ENCODE results near the gene FGF11.

The FGF11 gene

GRCh38 chr17:7407082-7407481 lies 32.2 kb upstream of the FGF11 start:
- TF ChIP-seq HDGF (IDR thresholded peaks at IDR 0.05; ENCODE audit: borderline replicate concordance) (no peak), PKNOX1 (IDR thresholded peaks at IDR 0.05) (no peak), LEF1 (IDR thresholded peaks at IDR 0.05; ENCODE audit: borderline replicate concordance) (no peak), CTBP1 (IDR thresholded peaks at IDR 0.05; ENCODE audit: borderline replicate concordance) (no peak), FOXM1 (IDR thresholded peaks at IDR 0.05; ENCODE audit: borderline replicate concordance) (no peak), ARNT (IDR thresholded peaks at IDR 0.05) (no peak), BHLHE40 (IDR thresholded peaks at IDR 0.05; ENCODE audit: borderline replicate concordance) (no peak), ELF4 (IDR thresholded peaks at IDR 0.05) (no peak), NFRKB (IDR thresholded peaks at IDR 0.05) (no peak), SP1 (IDR thresholded peaks at IDR 0.05) (no peak), FOXK2 (IDR thresholded peaks at IDR 0.05) (no peak), FOXA1 (IDR thresholded peaks at IDR 0.05) (no peak), ZNF384 (IDR thresholded peaks at IDR 0.05) (no peak), SUZ12 (IDR thresholded peaks at IDR 0.05) (no peak), L3MBTL2 (conservative IDR thresholded peaks at IDR 0.05) (no peak)
- DNase-seq (ENCODE audit: extremely low spot score): no peak
- ChIA-PET CTCF (interaction anchor here (1.2 kb wide), 1 partner anchor 52 kb away, joined by 3 read pairs; the partner anchor contains the start of gene TMEM95), POLR2A (interaction anchor here (1.1 to 2.7 kb wide), 5 partner anchors 13 to 78 kb away, joined by 3 to 9 read pairs (median 4); partner anchors contain the start of genes CHRNB1, NEURL4, PLSCR3 and TMEM102)

- DNase-seq (ENCODE audit: extremely low spot score): no peak
- no peak for TF ChIP-seq CTBP1 (IDR thresholded peaks at IDR 0.05; ENCODE audit: borderline replicate concordance)
- no peak for TF ChIP-seq NFRKB (IDR thresholded peaks at IDR 0.05)
- no peak for TF ChIP-seq HDGF (IDR thresholded peaks at IDR 0.05; ENCODE audit: borderline replicate concordance)
- TF ChIP-seq FOXA1 (IDR thresholded peaks at IDR 0.05): no peak
- TF ChIP-seq SP1 (IDR thresholded peaks at IDR 0.05): no peak
- no peak for TF ChIP-seq SUZ12 (IDR thresholded peaks at IDR 0.05)
- no peak for TF ChIP-seq FOXM1 (IDR thresholded peaks at IDR 0.05; ENCODE audit: borderline replicate concordance)
- no peak for TF ChIP-seq ZNF384 (IDR thresholded peaks at IDR 0.05)
- TF ChIP-seq TARDBP (IDR thresholded peaks at IDR 0.05): no peak
- TF ChIP-seq FOXK2 (IDR thresholded peaks at IDR 0.05): no peak
- CTCF ChIA-PET: no interaction called here
- POLR2A ChIA-PET: interaction anchor here (1.1 to 2.7 kb wide), 5 partner anchors 13 to 78 kb away, joined by 3 to 9 read pairs (median 4); partner anchors contain the start of genes CHRNB1, NEURL4, PLSCR3 and TMEM102
These were observed 31.6 kb upstream of the FGF11 start, which contains the start of gene NLGN2 for GRCh38 chr17:7407485-7408251. TSS of gene NLGN2 (plus strand) at chr17:7407845. CDS start at chr17:7408256, 411 bp downstream.

- DNase-seq (ENCODE audit: extremely low spot score): no peak
- CTCF ChIA-PET: no interaction called here
- POLR2A ChIA-PET: interaction anchor here (1.1 to 1.5 kb wide), 3 partner anchors 9 to 79 kb away, joined by 3 to 4 read pairs (median 4); partner anchors contain the start of genes NEURL4 and TMEM102
- TF ChIP-seq FOXK2 (IDR thresholded peaks at IDR 0.05): no peak
- no peak for TF ChIP-seq FOXM1 (IDR thresholded peaks at IDR 0.05; ENCODE audit: borderline replicate concordance)
- no peak for TF ChIP-seq SP1 (IDR thresholded peaks at IDR 0.05)
These were observed 31.0 kb upstream of the FGF11 start for GRCh38 chr17:7408252-7408727.

GRCh38 chr17:7408863-7409262 lies 30.4 kb upstream of the FGF11 start:
- TF ChIP-seq PKNOX1 (IDR thresholded peaks at IDR 0.05): no peak
- no peak for TF ChIP-seq ELF4 (IDR thresholded peaks at IDR 0.05)
- no peak for TF ChIP-seq CTBP1 (IDR thresholded peaks at IDR 0.05; ENCODE audit: borderline replicate concordance)
- TF ChIP-seq FOXA1 (IDR thresholded peaks at IDR 0.05): no peak
- TF ChIP-seq FOXK2 (IDR thresholded peaks at IDR 0.05): no peak
- TF ChIP-seq NFRKB (IDR thresholded peaks at IDR 0.05): no peak
- no peak for TF ChIP-seq HDGF (IDR thresholded peaks at IDR 0.05; ENCODE audit: borderline replicate concordance)
- no peak for TF ChIP-seq L3MBTL2 (conservative IDR thresholded peaks at IDR 0.05)
- no peak for TF ChIP-seq LEF1 (IDR thresholded peaks at IDR 0.05; ENCODE audit: borderline replicate concordance)

GRCh38 chr17:7409716-7410115 lies 29.6 kb upstream of the FGF11 start:
- no peak for DNase-seq (ENCODE audit: extremely low spot score)
- CTCF ChIA-PET: no interaction called here
- TF ChIP-seq FOXA1 (IDR thresholded peaks at IDR 0.05) (no peak), FOXK2 (IDR thresholded peaks at IDR 0.05) (no peak), ZNF384 (IDR thresholded peaks at IDR 0.05) (no peak), NFRKB (IDR thresholded peaks at IDR 0.05) (no peak), FOXM1 (IDR thresholded peaks at IDR 0.05; ENCODE audit: borderline replicate concordance) (no peak), LEF1 (IDR thresholded peaks at IDR 0.05; ENCODE audit: borderline replicate concordance) (no peak), TARDBP (IDR thresholded peaks at IDR 0.05) (no peak), HDGF (IDR thresholded peaks at IDR 0.05; ENCODE audit: borderline replicate concordance) (no peak), L3MBTL2 (conservative IDR thresholded peaks at IDR 0.05) (no peak), SP1 (IDR thresholded peaks at IDR 0.05) (no peak), PKNOX1 (IDR thresholded peaks at IDR 0.05) (no peak), ELF4 (IDR thresholded peaks at IDR 0.05) (no peak), ARNT (IDR thresholded peaks at IDR 0.05) (no peak), SUZ12 (IDR thresholded peaks at IDR 0.05) (no peak), BHLHE40 (IDR thresholded peaks at IDR 0.05; ENCODE audit: borderline replicate concordance) (no peak), CTBP1 (IDR thresholded peaks at IDR 0.05; ENCODE audit: borderline replicate concordance) (no peak)
- POLR2A ChIA-PET: interaction anchor here (1.3 to 1.4 kb wide), 2 partner anchors 26 to 31 kb away, joined by 3 to 4 read pairs; partner anchors contain the start of gene TMEM102

More at GRCh38 chr17:7408863-7409262, 30.4 kb upstream of the FGF11 start:
- ChIA-PET POLR2A (interaction anchor here (0.9 to 1.3 kb wide), 3 partner anchors 10 to 55 kb away, joined by 3 to 4 read pairs (median 3); partner anchors contain the start of gene TMEM102), CTCF (no interaction called here)
- DNase-seq (ENCODE audit: extremely low spot score): no peak

All from HEK293T (cell line).